ENCODE data around the gene PAEP. TPM values are rescaled to one million over a fixed set of nuclear protein-coding genes. Genes with fewer than 3 reads are reported as not detected.

The PAEP gene
- total RNA-seq, 1 experiment from 2014 or later, result not detected

- no peak for DNase-seq
Measured at GRCh38 chr9:135584371-135584770, 22.8 kb downstream of the PAEP start.

GRCh38 chr9:135584934-135585333 is 23.4 kb downstream of the PAEP start:
- no TSS peak for BruUV-seq (replicated peaks)
- CTCF ChIA-PET, result no interaction called here

More at GRCh38 chr9:135584371-135584770, 22.8 kb downstream of the PAEP start:
- H3K4me1 ChIP-seq, result no peaks in the 10 kb centered on the region
- no peaks in the 10 kb centered on the region for H3K9me3 ChIP-seq
- H3K27ac Mint-ChIP-seq (ENCODE audit: unreplicated experiment), result no peak overlapping the region
- ChIA-PET CTCF (no interaction called here), POLR2A (no interaction called here)
- H3K27me3 ChIP-seq (replicated peaks; ENCODE audit: control insufficient read depth, insufficient read depth, low read length), result no peaks in the 10 kb centered on the region
- no peaks in the 10 kb centered on the region for H3K4me1 Mint-ChIP-seq (ENCODE audit: low read depth, unreplicated experiment)
- TF ChIP-seq, protein P1, sequence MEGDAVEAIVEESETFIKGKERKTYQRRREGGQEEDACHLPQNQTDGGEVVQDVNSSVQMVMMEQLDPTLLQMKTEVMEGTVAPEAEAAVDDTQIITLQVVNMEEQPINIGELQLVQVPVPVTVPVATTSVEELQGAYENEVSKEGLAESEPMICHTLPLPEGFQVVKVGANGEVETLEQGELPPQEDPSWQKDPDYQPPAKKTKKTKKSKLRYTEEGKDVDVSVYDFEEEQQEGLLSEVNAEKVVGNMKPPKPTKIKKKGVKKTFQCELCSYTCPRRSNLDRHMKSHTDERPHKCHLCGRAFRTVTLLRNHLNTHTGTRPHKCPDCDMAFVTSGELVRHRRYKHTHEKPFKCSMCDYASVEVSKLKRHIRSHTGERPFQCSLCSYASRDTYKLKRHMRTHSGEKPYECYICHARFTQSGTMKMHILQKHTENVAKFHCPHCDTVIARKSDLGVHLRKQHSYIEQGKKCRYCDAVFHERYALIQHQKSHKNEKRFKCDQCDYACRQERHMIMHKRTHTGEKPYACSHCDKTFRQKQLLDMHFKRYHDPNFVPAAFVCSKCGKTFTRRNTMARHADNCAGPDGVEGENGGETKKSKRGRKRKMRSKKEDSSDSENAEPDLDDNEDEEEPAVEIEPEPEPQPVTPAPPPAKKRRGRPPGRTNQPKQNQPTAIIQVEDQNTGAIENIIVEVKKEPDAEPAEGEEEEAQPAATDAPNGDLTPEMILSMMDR (IDR thresholded peaks at IDR 0.05; ENCODE audit: insufficient read depth in 1 of 2, low read depth in 1 of 2, low read length in 1 of 2, severe bottlenecking in 1 of 2, unreplicated experiment in 1 of 2), result no peak
- BruUV-seq (replicated peaks), result no TSS peak
- intact Hi-C loops (cut with micrococcal nuclease; ENCODE audit: unreplicated experiment), result no loop called here
- H3K36me3 Mint-ChIP-seq (ENCODE audit: insufficient read depth, unreplicated experiment), result no peaks in the 10 kb centered on the region
- H3K4me3 ChIP-seq (ENCODE audit: low read depth, low read length), result no peak overlapping the region
- no peaks in the 10 kb centered on the region for H3K9me3 Mint-ChIP-seq (ENCODE audit: unreplicated experiment)
- peaks cover 6% of the 10 kb centered on the region for H3K27me3 Mint-ChIP-seq (ENCODE audit: insufficient read depth, unreplicated experiment)
- no peak overlapping the region for H3K4me3 Mint-ChIP-seq (ENCODE audit: unreplicated experiment)
- no peaks in the 10 kb centered on the region for H3K36me3 ChIP-seq (ENCODE audit: control insufficient read depth, insufficient read depth, low read length)

DNA sequence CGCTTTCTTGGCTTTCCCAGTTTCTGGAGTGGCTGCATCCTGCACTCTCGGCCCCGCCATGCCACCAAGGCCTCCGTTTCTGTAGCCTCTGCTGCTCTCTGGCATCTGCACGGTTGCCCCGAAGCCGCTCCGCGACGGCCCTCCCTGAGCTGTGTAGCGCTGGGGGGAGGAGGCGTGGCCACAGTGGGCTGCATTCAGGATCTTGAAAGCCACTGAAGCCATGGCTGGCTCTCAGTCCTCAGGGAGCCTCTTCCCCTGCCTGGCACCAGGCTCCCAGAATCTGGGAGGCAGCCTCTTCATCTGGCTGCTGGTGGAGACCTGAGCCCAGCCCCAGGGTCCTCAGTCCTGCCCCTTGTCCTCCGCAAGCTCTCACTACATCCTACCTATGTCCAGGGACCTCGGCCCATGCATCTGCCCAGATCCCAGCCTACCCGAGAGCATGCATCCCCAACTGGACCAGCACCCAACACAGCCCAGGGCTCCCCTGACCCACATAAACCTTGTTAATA is 25.1 kb downstream of the PAEP start:
- ChIA-PET CTCF (no interaction called here), POLR2A (no interaction called here)
- no peak for DNase-seq
- Mint-ChIP-seq H3K36me3 (ENCODE audit: insufficient read depth, unreplicated experiment) (no peaks in the 10 kb centered on the region), H3K27me3 (ENCODE audit: insufficient read depth, unreplicated experiment) (peaks cover 2% of the 10 kb centered on the region), H3K27ac (ENCODE audit: unreplicated experiment) (no peak overlapping the region), H3K4me3 (ENCODE audit: unreplicated experiment) (no peak overlapping the region), H3K9me3 (ENCODE audit: unreplicated experiment) (no peaks in the 10 kb centered on the region), H3K4me1 (ENCODE audit: low read depth, unreplicated experiment) (no peaks in the 10 kb centered on the region)
- H3K9me3 ChIP-seq, result no peaks in the 10 kb centered on the region
- intact Hi-C loops (cut with micrococcal nuclease; ENCODE audit: unreplicated experiment), result no loop called here
- H3K4me1 ChIP-seq, result no peaks in the 10 kb centered on the region
- H3K36me3 ChIP-seq (ENCODE audit: control insufficient read depth, insufficient read depth, low read length), result no peaks in the 10 kb centered on the region
- TF ChIP-seq, protein P1 (IDR thresholded peaks at IDR 0.05; ENCODE audit: insufficient read depth in 1 of 2, low read depth in 1 of 2, low read length in 1 of 2, severe bottlenecking in 1 of 2, unreplicated experiment in 1 of 2), result no peak
- H3K27me3 ChIP-seq (replicated peaks; ENCODE audit: control insufficient read depth, insufficient read depth, low read length), result no peaks in the 10 kb centered on the region
- no peak overlapping the region for H3K4me3 ChIP-seq (ENCODE audit: low read depth, low read length)
- no TSS peak for BruUV-seq (replicated peaks)

More at GRCh38 chr9:135584934-135585333, 23.4 kb downstream of the PAEP start:
- H3K9me3 Mint-ChIP-seq (ENCODE audit: unreplicated experiment), result no peaks in the 10 kb centered on the region
- H3K4me3 Mint-ChIP-seq (ENCODE audit: unreplicated experiment), result no peak overlapping the region
- H3K4me1 ChIP-seq, result no peaks in the 10 kb centered on the region
- H3K9me3 ChIP-seq, result no peaks in the 10 kb centered on the region
- H3K4me1 Mint-ChIP-seq (ENCODE audit: low read depth, unreplicated experiment), result no peaks in the 10 kb centered on the region
- TF ChIP-seq, protein P1 (IDR thresholded peaks at IDR 0.05; ENCODE audit: insufficient read depth in 1 of 2, low read depth in 1 of 2, low read length in 1 of 2, severe bottlenecking in 1 of 2, unreplicated experiment in 1 of 2), result no peak
- H3K36me3 ChIP-seq (ENCODE audit: control insufficient read depth, insufficient read depth, low read length), result no peaks in the 10 kb centered on the region
- no peaks in the 10 kb centered on the region for H3K27me3 ChIP-seq (replicated peaks; ENCODE audit: control insufficient read depth, insufficient read depth, low read length)
- H3K27me3 Mint-ChIP-seq (ENCODE audit: insufficient read depth, unreplicated experiment), result peaks cover 6% of the 10 kb centered on the region
- no peaks in the 10 kb centered on the region for H3K36me3 Mint-ChIP-seq (ENCODE audit: insufficient read depth, unreplicated experiment)
- POLR2A ChIA-PET, result no interaction called here
- intact Hi-C loops (cut with micrococcal nuclease; ENCODE audit: unreplicated experiment), result no loop called here
- no peak overlapping the region for H3K27ac Mint-ChIP-seq (ENCODE audit: unreplicated experiment)
- no peak for DNase-seq
- H3K4me3 ChIP-seq (ENCODE audit: low read depth, low read length), result no peak overlapping the region

Measured in Caco-2 (cell line).